Breast epithelium (tissue), 4 donors: ENCODE data around the gene CGREF1. TPM values are rescaled to one million over a fixed set of nuclear protein-coding genes. Genes with fewer than 3 reads are reported as not detected.

Source experiments
- DNase-seq, 2 donors: peaks; one replicate each; pipeline ENCODE4 v3.0.0-alpha.2; 2019; ENCODE audit warnings: low spot score in 2 of 2
- H3K27ac ChIP-seq, 2 donors: fragments of 200-600 bp; sonication (generic) in 1 of 2; one replicate each; pipeline ENCODE4 v1.5.1; 2016 to 2019; ENCODE audit warnings: mild to moderate bottlenecking in 1 of 2
- H3K27me3 ChIP-seq, 2 donors: fragments of 200-600 bp; sonication (generic) in 1 of 2; one replicate each; pipeline versions ENCODE4 v1.5.1 to v1.6.0; 2017 to 2019; ENCODE audit warnings: control low read depth in 1 of 2, mild to moderate bottlenecking in 1 of 2
- H3K36me3 ChIP-seq: fragments of 200-600 bp; one replicate; pipeline ENCODE4 v1.5.1; 2019
- H3K4me1 ChIP-seq, 2 donors: fragments of 200-600 bp; sonication (generic); one replicate each; pipeline ENCODE4 v1.5.1; 2016 to 2019; ENCODE audit warnings: control low read depth in 1 of 2
- H3K4me3 ChIP-seq, 3 donors: fragments of 200-600 bp; sonication (generic); 1 replicate in 2 of 3; 2 replicates in 1 of 3; pipeline ENCODE4 v1.5.1; 2016 to 2019; ENCODE audit warnings: mild to moderate bottlenecking in 3 of 3, moderate library complexity in 2 of 3
- H3K9me3 ChIP-seq, 2 donors: fragments of 200-600 bp; sonication (generic) in 1 of 2; one replicate each; pipeline ENCODE4 v1.5.1; 2016 to 2019; ENCODE audit warnings: control low read depth in 1 of 2
- CTCF ChIP-seq, 3 donors: fragments of 450-650 bp; IDR thresholded peaks; one replicate each; pipeline ENCODE4 v1.5.1; 2016 to 2017; ENCODE audit warnings: antibody characterized with exemption in 3 of 3, mild to moderate bottlenecking in 3 of 3, moderate library complexity in 3 of 3
- POLR2A ChIP-seq: fragments of 450-650 bp; IDR thresholded peaks from one replicate; pipeline ENCODE4 v1.6.1; 2016; ENCODE audit warnings: antibody characterized with exemption, mild to moderate bottlenecking, moderate library complexity
- POLR2AphosphoS5 ChIP-seq, 3 donors: sonication (generic); formaldehyde crosslinking; IDR thresholded peaks; one replicate each; pipeline ENCODE4 v1.6.1; 2017; ENCODE audit warnings: antibody characterized with exemption in 3 of 3
- intact Hi-C: fragments of 100-400 bp; cut with DNase I; formaldehyde crosslinking; loops from one replicate; pipeline ENCODE4 v1.15.1; 2023; ENCODE audit warnings: low total_unique reads
- total RNA-seq, 3 donors: library from RNA; depleted of rRNA; stranded (reverse); fragments of >200 nt; gene quantifications; one replicate each; pipeline ENCODE4 v1.1.0, GENCODE V29; 2016

The CGREF1 gene
- total RNA-seq, 3 donors from 2014 or later = 3.2 to 16.4 (median 3.4) TPM

- H3K27me3 ChIP-seq = no peaks in the 10 kb centered on the region
- DNase-seq = peak; percentile 96 to 97
- H3K4me3 ChIP-seq = peak within 1 kb of the TSS; percentile 82 to 97 (median 97)
- no peaks in the 10 kb centered on the region for H3K9me3 ChIP-seq
- TF ChIP-seq POLR2A = peak; percentile 54
- TF ChIP-seq POLR2AphosphoS5 (IDR thresholded peaks at IDR 0.05) = peak; percentile 63 to 81 (median 76)
- TF ChIP-seq CTCF (IDR thresholded peaks at IDR 0.05) = no peak
- H3K36me3 ChIP-seq = no peaks in the 10 kb centered on the region
- H3K4me1 ChIP-seq = no peaks in the 10 kb centered on the region
- peak within 1 kb of the TSS; percentile 93 to 96 for H3K27ac ChIP-seq
- intact Hi-C loops = loop anchor here (5.0 kb wide), 1 partner anchor 706 kb away; no protein-coding TSS in a partner anchor
Measured at GRCh38 chr2:27050996-27051901, 67.7 kb downstream of the CGREF1 start, which contains the start of gene AGBL5. Gene AGBL5, plus strand, starts transcription at chr2:27051668. Its CDS starts 1,291 bp downstream, at chr2:27052959.

Other genes with a start within 250 kb of the CGREF1 start
- gene MAPRE3, start 148.5 kb downstream of the CGREF1 start, total RNA-seq = 10 to 100 TPM; 10.6 to 21.3 (median 19.9) TPM
- gene TMEM214, start 86.2 kb downstream of the CGREF1 start, total RNA-seq = 10 to 100 TPM; 41.1 to 56.0 (median 47.3) TPM
- gene AGBL5, start 67.5 kb downstream of the CGREF1 start, total RNA-seq = 10 to 100 TPM; 12.5 to 21.5 (median 16.1) TPM
- 100 to 1,000 TPM; 271 to 309 (median 281) TPM for gene OST4, start 47.5 kb downstream of the CGREF1 start, total RNA-seq
- gene EMILIN1, start 40.5 kb downstream of the CGREF1 start, total RNA-seq = 10 to 100 TPM; 25.6 to 94.7 (median 26.9) TPM
- 1 to 10 TPM; 2.2 to 4.1 (median 3.6) TPM for gene KHK, start 32.4 kb downstream of the CGREF1 start, total RNA-seq
- gene ABHD1, start 4.7 kb upstream of the CGREF1 start, total RNA-seq = under 1 TPM in 2 of 3 donors, not detected in 1; 0.29 to 0.80 TPM
- gene PREB, start 15.5 kb upstream of the CGREF1 start, total RNA-seq = 100 to 1,000 TPM in 1 of 3 donors, 10 to 100 TPM in 2; 51.5 to 113 (median 69.4) TPM
- not detected for gene PRR30, start 20.3 kb upstream of the CGREF1 start, total RNA-seq
- gene TCF23, start 29.9 kb upstream of the CGREF1 start, total RNA-seq = not detected
- 100 to 1,000 TPM; 146 to 243 (median 177) TPM for gene ATRAID, start 92.9 kb upstream of the CGREF1 start, total RNA-seq
- gene SLC5A6, start 93.1 kb upstream of the CGREF1 start, total RNA-seq = 10 to 100 TPM; 43.4 to 86.2 (median 84.9) TPM
- 10 to 100 TPM; 15.5 to 33.4 (median 17.3) TPM for gene CAD, start 98.2 kb upstream of the CGREF1 start, total RNA-seq
- gene SLC30A3, start 143.9 kb upstream of the CGREF1 start, total RNA-seq = under 1 TPM in 1 of 3 donors, not detected in 2; 0.33 TPM
- gene DNAJC5G, start 156.3 kb upstream of the CGREF1 start, total RNA-seq = not detected
- gene TRIM54, start 163.3 kb upstream of the CGREF1 start, total RNA-seq = under 1 TPM in 2 of 3 donors, not detected in 1; 0.15 to 0.66 TPM
- gene UCN, start 189.3 kb upstream of the CGREF1 start, total RNA-seq = 1 to 10 TPM in 2 of 3 donors, under 1 TPM in 1; 0.80 to 8.8 (median 4.6) TPM
- 10 to 100 TPM; 72.8 to 95.1 (median 79.4) TPM for gene MPV17, start 204.0 kb upstream of the CGREF1 start, total RNA-seq
- gene GTF3C2, start 237.6 kb upstream of the CGREF1 start, total RNA-seq = 10 to 100 TPM; 32.6 to 63.5 (median 55.7) TPM